CD14-positive monocyte (primary cell): ENCODE results near the gene MPL. TPM values are rescaled to one million over a fixed set of nuclear protein-coding genes. Genes with fewer than 3 reads are reported as not detected.

Source experiments
- DNase-seq, 3 donors: peaks; one replicate each; pipeline ENCODE4 v3.0.0-alpha.2; 2011 to 2022
- H2AFZ ChIP-seq: 2 replicates; pipeline ENCODE4 v1.6.0; 2012; ENCODE audit warnings: mild to moderate bottlenecking, low read depth, low read length, inconsistent platforms; ENCODE audit not compliant: insufficient read depth, poor library complexity, severe bottlenecking
- H3K27ac ChIP-seq, 2 donors: 1 replicate in 1 of 2; 2 replicates in 1 of 2; pipeline ENCODE4 v1.5.1; 2012 to 2013; ENCODE audit warnings: low read length in 2 of 2, control low read depth in 1 of 2, inconsistent platforms in 1 of 2, low read depth in 1 of 2, mild to moderate bottlenecking in 1 of 2
- H3K27me3 ChIP-seq, 2 donors: one replicate each; pipeline versions ENCODE4 v1.6.0 to v1.6.1; 2011 to 2013; ENCODE audit warnings: low read length in 2 of 2; ENCODE audit not compliant: control insufficient read depth in 2 of 2, insufficient read depth in 2 of 2
- H3K36me3 ChIP-seq, 2 donors: replicated peaks in 1 of 2; 1 replicate in 1 of 2; 2 replicates in 1 of 2; pipeline versions ENCODE4 v1.5.1 to v1.6.1; 2012 to 2013; ENCODE audit warnings: low read length in 2 of 2, control low read depth in 1 of 2, inconsistent platforms in 1 of 2, mild to moderate bottlenecking in 1 of 2; ENCODE audit not compliant: insufficient read depth in 2 of 2, control insufficient read depth in 1 of 2
- H3K4me1 ChIP-seq, 2 donors: 1 replicate in 1 of 2; 2 replicates in 1 of 2; pipeline versions ENCODE4 v1.5.1 to v1.6.1; 2012 to 2013; ENCODE audit warnings: low read length in 2 of 2, control low read depth in 1 of 2, inconsistent platforms in 1 of 2, mild to moderate bottlenecking in 1 of 2, moderate library complexity in 1 of 2; ENCODE audit not compliant: insufficient read depth in 2 of 2, control insufficient read depth in 1 of 2
- H3K4me2 ChIP-seq: replicated peaks from 2 replicates; pipeline ENCODE3; 2012; ENCODE audit warnings: low read length, moderate library complexity, mild to moderate bottlenecking; ENCODE audit not compliant: poor library complexity, severe bottlenecking; ENCODE audit errors: extremely low read depth
- H3K4me3 ChIP-seq, 3 experiments: fragments of 200-600 bp in 1 of 3; sonication (generic) in 1 of 3; replicated peaks in 1 of 3; 1 replicate in 2 of 3; 2 replicates in 1 of 3; pipeline ENCODE4 v1.5.1; 2011 to 2013; ENCODE audit warnings: low read length in 3 of 3, mild to moderate bottlenecking in 3 of 3, control low read depth in 2 of 3, low read depth in 2 of 3, inconsistent platforms in 1 of 3, moderate library complexity in 1 of 3
- H3K79me2 ChIP-seq: 2 replicates; pipeline ENCODE4 v1.6.0; 2012; ENCODE audit warnings: mild to moderate bottlenecking, control low read depth, inconsistent platforms, low read length, moderate library complexity; ENCODE audit not compliant: insufficient read depth
- H3K9ac ChIP-seq: 2 replicates; pipeline ENCODE4 v1.6.0; 2017; ENCODE audit warnings: low read length, mild to moderate bottlenecking; ENCODE audit not compliant: insufficient read depth, poor library complexity, severe bottlenecking
- H3K9me3 ChIP-seq, 2 donors: replicated peaks in 1 of 2; 1 replicate in 1 of 2; 2 replicates in 1 of 2; pipeline versions ENCODE4 v1.5.1 to v1.6.1; 2012 to 2013; ENCODE audit warnings: low read length in 2 of 2, control low read depth in 1 of 2; ENCODE audit not compliant: control insufficient read depth in 1 of 2, insufficient read depth in 1 of 2
- H4K20me1 ChIP-seq: 2 replicates; pipeline ENCODE4 v1.6.0; 2012; ENCODE audit warnings: mild to moderate bottlenecking, low read length, control low read depth, moderate library complexity; ENCODE audit not compliant: insufficient read depth
- H3K27ac Mint-ChIP-seq, 7 donors: one replicate each; pipeline ENCODE4 v1.8.0; 2020; ENCODE audit warnings: mild to moderate bottlenecking in 7 of 7, mixed read lengths in 7 of 7, moderate library complexity in 6 of 7, inconsistent platforms in 2 of 7
- H3K27me3 Mint-ChIP-seq, 3 donors: one replicate each; pipeline ENCODE4 v1.8.0; 2021 to 2022; ENCODE audit warnings: low read depth in 3 of 3, mild to moderate bottlenecking in 3 of 3, mixed read lengths in 3 of 3, moderate library complexity in 3 of 3, inconsistent platforms in 1 of 3
- H3K36me3 Mint-ChIP-seq, 2 donors: one replicate each; pipeline ENCODE4 v1.8.0; 2020; ENCODE audit warnings: mixed read lengths in 2 of 2, inconsistent platforms in 1 of 2, mild to moderate bottlenecking in 1 of 2
- H3K4me1 Mint-ChIP-seq: one replicate; pipeline ENCODE4 v1.8.0; 2020; ENCODE audit warnings: mild to moderate bottlenecking, mixed read lengths
- H3K4me3 Mint-ChIP-seq, 2 donors: one replicate each; pipeline ENCODE4 v1.8.0; 2020; ENCODE audit warnings: mild to moderate bottlenecking in 2 of 2, mixed read lengths in 2 of 2, moderate library complexity in 1 of 2
- H3K9me3 Mint-ChIP-seq, 7 donors: one replicate each; pipeline ENCODE4 v1.8.0; 2020 to 2022; ENCODE audit warnings: mixed read lengths in 7 of 7, mild to moderate bottlenecking in 6 of 7, moderate library complexity in 6 of 7, inconsistent platforms in 2 of 7
- CTCF ChIP-seq: fragments of 200-600 bp; IDR thresholded peaks from one replicate; pipeline ENCODE4 v1.8.0; 2022; ENCODE audit warnings: antibody characterized with exemption, mild to moderate bottlenecking
- WGBS: methylation state at CpG from one replicate; pipeline ENCODE4 v1.1.5; 2013; ENCODE audit warnings: missing lambda C conversion rate; ENCODE audit not compliant: insufficient coverage; 5-methylcytosine and 5-hydroxymethylcytosine counted together
- intact Hi-C, 2 donors: fragments of 100-400 bp; cut with micrococcal nuclease; formaldehyde crosslinking; loops; one replicate each; pipeline versions ENCODE4 v1.15.0 to v1.15.1; 2023
- polyA plus RNA-seq, 3 donors: library from polyadenylated mRNA; depleted of rRNA in 1 of 3; unstranded in 2 of 3; stranded (reverse) in 1 of 3; fragments of 300-500 nt in 2 of 3; fragments of >200 nt in 1 of 3; fragmentation: Illumina TruSeq in 2 of 3; gene quantifications; 1 replicate in 2 of 3; 2 replicates in 1 of 3; pipeline ENCODE4 v1.2.3, GENCODE V29; 2012 to 2021

MPL gene
- polyA plus RNA-seq, 3 donors, result not detected

GRCh38 chr1:43318831-43319230, 18.8 kb upstream of the MPL start:
- no peak overlapping the region for H3K27ac ChIP-seq
- WGBS, result 91% methylated on average over 3 of the region's 4 CpGs
- H2AFZ ChIP-seq, result no peak overlapping the region
- intact Hi-C loops, result no loop called here
- H3K4me3 Mint-ChIP-seq, result no peak overlapping the region
- H3K9me3 Mint-ChIP-seq, result no peaks in the 10 kb centered on the region
- no peaks in the 10 kb centered on the region for H3K36me3 ChIP-seq
- no peaks in the 10 kb centered on the region for H4K20me1 ChIP-seq
- no peak overlapping the region for H3K9ac ChIP-seq
- peaks cover 0 to 4% (median 2%) of the 10 kb centered on the region in 3 donors for H3K27me3 Mint-ChIP-seq
- H3K4me1 Mint-ChIP-seq, result peaks cover 7% of the 10 kb centered on the region
- peaks cover 0 to 2% of the 10 kb centered on the region in 2 donors for H3K4me1 ChIP-seq
- no peak for DNase-seq
- no peak for TF ChIP-seq CTCF
- H3K36me3 Mint-ChIP-seq, result no peaks in the 10 kb centered on the region
- no peaks in the 10 kb centered on the region for H3K9me3 ChIP-seq
- no peaks in the 10 kb centered on the region for H3K79me2 ChIP-seq
- H3K27ac Mint-ChIP-seq, result no peak overlapping the region
- H3K4me3 ChIP-seq, result no peak overlapping the region
- H3K4me2 ChIP-seq, result no peak overlapping the region
- H3K27me3 ChIP-seq, result no peaks in the 10 kb centered on the region

- H3K36me3 ChIP-seq, result no peaks in the 10 kb centered on the region
- DNase-seq, result no peak
- no peaks in the 10 kb centered on the region for H3K9me3 ChIP-seq
- peaks cover 0 to 2% of the 10 kb centered on the region in 2 donors for H3K4me1 ChIP-seq
- Mint-ChIP-seq H3K36me3 (no peaks in the 10 kb centered on the region), H3K4me3 (no peak overlapping the region), H3K27ac (no peak overlapping the region), H3K4me1 (peaks cover 7% of the 10 kb centered on the region), H3K27me3 (peaks cover 0 to 4% (median 2%) of the 10 kb centered on the region in 3 donors), H3K9me3 (no peaks in the 10 kb centered on the region)
- H2AFZ ChIP-seq, result no peak overlapping the region
- H3K9ac ChIP-seq, result no peak overlapping the region
- no CpG with 5 or more reads among the region's 5 CpGs for WGBS
- H3K27ac ChIP-seq, result no peak overlapping the region
- intact Hi-C loops, result no loop called here
- H3K4me3 ChIP-seq, result no peak overlapping the region
- H4K20me1 ChIP-seq, result no peaks in the 10 kb centered on the region
- H3K4me2 ChIP-seq, result no peak overlapping the region
- no peaks in the 10 kb centered on the region for H3K27me3 ChIP-seq
- no peaks in the 10 kb centered on the region for H3K79me2 ChIP-seq
- TF ChIP-seq CTCF, result no peak
Measured at GRCh38 chr1:43319288-43319687, 18.3 kb upstream of the MPL start.
